ENCODE measurements around the gene GTF3C2. TPM values are rescaled to one million over a fixed set of nuclear protein-coding genes. Genes with fewer than 3 reads are reported as not detected.

GTF3C2 gene
- polyA plus RNA-seq (ENCODE audit: insufficient read length in 4 of 4), result 10 to 100 TPM; 62.8 to 77.1 (median 72.7) TPM

- DNase-seq (ENCODE audit: low read depth in 4 of 4, low spot score in 3 of 4), result peak; percentile 94 to 97 (median 96)
These were observed at the start of gene GTF3C2 for GRCh38 chr2:27356382-27357181. Gene GTF3C2, minus strand, starts transcription at chr2:27356764. Its CDS starts 13,210 bp downstream, at chr2:27343554.

GRCh38 chr2:27400348-27401135 is 44.0 kb upstream of the GTF3C2 start:
- DNase-seq (ENCODE audit: low read depth in 4 of 4, low spot score in 3 of 4), result no peak

- no peak for DNase-seq (ENCODE audit: low read depth in 4 of 4, low spot score in 3 of 4)
These were observed 42.4 kb upstream of the GTF3C2 start for GRCh38 chr2:27398962-27399361.

- DNase-seq (ENCODE audit: low read depth in 4 of 4, low spot score in 3 of 4), result no peak
These were observed 36.7 kb upstream of the GTF3C2 start for GRCh38 chr2:27393225-27393624.

GRCh38 chr2:27390822-27391679 is 34.5 kb upstream of the GTF3C2 start:
- DNase-seq (ENCODE audit: low read depth in 4 of 4, low spot score in 3 of 4), result no peak

GRCh38 chr2:27381577-27382181 is 25.1 kb upstream of the GTF3C2 start:
- DNase-seq (ENCODE audit: low read depth in 4 of 4, low spot score in 3 of 4), result no peak

- DNase-seq (ENCODE audit: low read depth in 4 of 4, low spot score in 3 of 4), result peak; percentile 90 to 92 (median 92)
These were observed 24.3 kb upstream of the GTF3C2 start, which contains the start of gene ZNF513 for GRCh38 chr2:27380626-27381545. Gene ZNF513, minus strand, starts transcription at chr2:27380734. Its CDS starts 208 bp downstream, at chr2:27380526.

GRCh38 chr2:27379836-27380625 is 23.5 kb upstream of the GTF3C2 start:
- peak in 1 of 4 donors; percentile 24 for DNase-seq (ENCODE audit: low read depth in 4 of 4, low spot score in 3 of 4)

- DNase-seq (ENCODE audit: low read depth in 4 of 4, low spot score in 3 of 4), result no peak
These were observed 22.8 kb upstream of the GTF3C2 start for GRCh38 chr2:27379383-27379835.

GRCh38 chr2:27378809-27379290 is 22.3 kb upstream of the GTF3C2 start:
- no peak for DNase-seq (ENCODE audit: low read depth in 4 of 4, low spot score in 3 of 4)

- peak in 1 of 4 donors; percentile 26 for DNase-seq (ENCODE audit: low read depth in 4 of 4, low spot score in 3 of 4)
These were observed 21.7 kb upstream of the GTF3C2 start for GRCh38 chr2:27378096-27378808.

- no peak for DNase-seq (ENCODE audit: low read depth in 4 of 4, low spot score in 3 of 4)
These were observed 21.1 kb upstream of the GTF3C2 start for GRCh38 chr2:27377618-27378095.

GRCh38 chr2:27376866-27377617 is 20.5 kb upstream of the GTF3C2 start:
- DNase-seq (ENCODE audit: low read depth in 4 of 4, low spot score in 3 of 4), result no peak

GRCh38 chr2:27376151-27376865 is 19.7 kb upstream of the GTF3C2 start:
- DNase-seq (ENCODE audit: low read depth in 4 of 4, low spot score in 3 of 4), result no peak

GRCh38 chr2:27375513-27376099 is 19.0 kb upstream of the GTF3C2 start:
- no peak for DNase-seq (ENCODE audit: low read depth in 4 of 4, low spot score in 3 of 4)
